IPS-NIHi11 (cell line): ENCODE data around the gene RHEBL1.

Source experiments
- DNase-seq: peaks from one replicate; pipeline ENCODE4 v3.0.0; 2012; ENCODE audit warnings: mixed read lengths, low spot score

RHEBL1 gene

GRCh38 chr12:49037111-49037946, 32.5 kb downstream of the RHEBL1 start:
- DNase-seq = no peak

- no peak for DNase-seq
Measured at GRCh38 chr12:49036029-49036428, 33.8 kb downstream of the RHEBL1 start.

- no peak for DNase-seq
Measured at GRCh38 chr12:49034286-49034622, 35.5 kb downstream of the RHEBL1 start.

- no peak for DNase-seq
Measured at GRCh38 chr12:49033611-49034285, 36.0 kb downstream of the RHEBL1 start.

GRCh38 chr12:49032679-49033447, 36.9 kb downstream of the RHEBL1 start:
- DNase-seq = no peak

- no peak for DNase-seq
Measured at GRCh38 chr12:49032276-49032675, 37.5 kb downstream of the RHEBL1 start.

GRCh38 chr12:49031573-49032161, 38.1 kb downstream of the RHEBL1 start:
- DNase-seq = no peak

- DNase-seq = no peak
Measured at GRCh38 chr12:49030714-49031572, 38.8 kb downstream of the RHEBL1 start.

- DNase-seq = no peak
Measured at GRCh38 chr12:49030119-49030518, 39.7 kb downstream of the RHEBL1 start.

GRCh38 chr12:49028666-49029275, 41.0 kb downstream of the RHEBL1 start:
- DNase-seq = no peak

- no peak for DNase-seq
Measured at GRCh38 chr12:49027846-49028555, 41.8 kb downstream of the RHEBL1 start.

- no peak for DNase-seq
Measured at GRCh38 chr12:49026678-49027480, 42.9 kb downstream of the RHEBL1 start.

GRCh38 chr12:49026101-49026500, 43.7 kb downstream of the RHEBL1 start:
- no peak for DNase-seq

- DNase-seq = no peak
Measured at GRCh38 chr12:49025463-49025862, 44.3 kb downstream of the RHEBL1 start.

- no peak for DNase-seq
Measured at GRCh38 chr12:49024543-49024942, 45.2 kb downstream of the RHEBL1 start.

GRCh38 chr12:49023812-49024211, 46.0 kb downstream of the RHEBL1 start:
- no peak for DNase-seq

GRCh38 chr12:49022558-49023178, 47.1 kb downstream of the RHEBL1 start:
- no peak for DNase-seq

GRCh38 chr12:49021292-49021915, 48.4 kb downstream of the RHEBL1 start:
- DNase-seq = no peak

GRCh38 chr12:49020441-49020840, 49.3 kb downstream of the RHEBL1 start:
- DNase-seq = no peak
